Stimulated activated memory B cell treated with anti-CD40 and anti-IgM and Interleukin-4, amounts not matched to agents 10 μg/mL and 1 μg/mL and 100 μg/mL, for 72 hours (primary cell): ENCODE measurements around the gene CCL19.

Experiments used
- ATAC-seq: fragments of 150-1000 bp; cut with Tn5 transposase; 2 replicates; pipeline ENCODE4 v1.10.0; 2021
- H3K27ac Mint-ChIP-seq: one replicate; pipeline ENCODE4 v1.8.0; 2022; ENCODE audit warnings: mild to moderate bottlenecking, mixed read lengths
- H3K27me3 Mint-ChIP-seq: one replicate; pipeline ENCODE4 v1.8.0; 2022; ENCODE audit warnings: mixed read lengths
- H3K36me3 Mint-ChIP-seq: one replicate; pipeline ENCODE4 v1.8.0; 2022; ENCODE audit warnings: mixed read lengths
- H3K4me1 Mint-ChIP-seq: one replicate; pipeline ENCODE4 v1.8.0; 2022; ENCODE audit warnings: mixed read lengths
- H3K4me3 Mint-ChIP-seq: one replicate; pipeline ENCODE4 v1.8.0; 2022; ENCODE audit warnings: mild to moderate bottlenecking, moderate library complexity, mixed read lengths
- H3K9me3 Mint-ChIP-seq: one replicate; pipeline ENCODE4 v1.8.0; 2022; ENCODE audit warnings: mixed read lengths

CCL19 gene

GRCh38 chr9:34684816-34685215 is 6.3 kb downstream of the CCL19 start:
- ATAC-seq, result no peak

GRCh38 chr9:34684145-34684544 is 6.9 kb downstream of the CCL19 start:
- no peaks in the 10 kb centered on the region for H3K9me3 Mint-ChIP-seq
- H3K36me3 Mint-ChIP-seq, result no peaks in the 10 kb centered on the region
- ATAC-seq, result peak; percentile 45
- H3K4me3 Mint-ChIP-seq, result no peak overlapping the region
- peaks cover 7% of the 10 kb centered on the region for H3K4me1 Mint-ChIP-seq
- no peak overlapping the region for H3K27ac Mint-ChIP-seq
- peaks cover 12% of the 10 kb centered on the region for H3K27me3 Mint-ChIP-seq

More at GRCh38 chr9:34684816-34685215, 6.3 kb downstream of the CCL19 start:
- H3K36me3 Mint-ChIP-seq, result no peaks in the 10 kb centered on the region
- no peak overlapping the region for H3K4me3 Mint-ChIP-seq
- no peak overlapping the region for H3K27ac Mint-ChIP-seq
- H3K9me3 Mint-ChIP-seq, result no peaks in the 10 kb centered on the region
- peaks cover 19% of the 10 kb centered on the region for H3K27me3 Mint-ChIP-seq
- H3K4me1 Mint-ChIP-seq, result peaks cover 7% of the 10 kb centered on the region

- Mint-ChIP-seq H3K9me3 (no peaks in the 10 kb centered on the region), H3K4me3 (no peak overlapping the region), H3K27me3 (no peaks in the 10 kb centered on the region), H3K27ac (no peak overlapping the region), H3K36me3 (no peaks in the 10 kb centered on the region), H3K4me1 (no peaks in the 10 kb centered on the region)
- ATAC-seq, result no peak
These were observed 15.2 kb downstream of the CCL19 start for GRCh38 chr9:34675869-34676268.

GRCh38 chr9:34675048-34675714 is 15.9 kb downstream of the CCL19 start:
- no peaks in the 10 kb centered on the region for H3K36me3 Mint-ChIP-seq
- H3K27ac Mint-ChIP-seq, result no peak overlapping the region
- ATAC-seq, result peak; percentile 53
- peaks cover 2% of the 10 kb centered on the region for H3K9me3 Mint-ChIP-seq
- H3K4me3 Mint-ChIP-seq, result no peak overlapping the region
- H3K4me1 Mint-ChIP-seq, result no peaks in the 10 kb centered on the region
- no peaks in the 10 kb centered on the region for H3K27me3 Mint-ChIP-seq

- Mint-ChIP-seq H3K4me1 (no peaks in the 10 kb centered on the region), H3K4me3 (no peak overlapping the region), H3K36me3 (peaks cover 5% of the 10 kb centered on the region), H3K9me3 (peaks cover 3% of the 10 kb centered on the region), H3K27me3 (no peaks in the 10 kb centered on the region), H3K27ac (no peak overlapping the region)
- no peak for ATAC-seq
These were observed 16.6 kb downstream of the CCL19 start for GRCh38 chr9:34674440-34674839.

GRCh38 chr9:34671307-34671706 is 19.8 kb downstream of the CCL19 start:
- no peak for ATAC-seq
- Mint-ChIP-seq H3K4me1 (no peaks in the 10 kb centered on the region), H3K27ac (no peak overlapping the region), H3K27me3 (no peaks in the 10 kb centered on the region), H3K36me3 (peaks cover 11% of the 10 kb centered on the region), H3K9me3 (peaks cover 7% of the 10 kb centered on the region), H3K4me3 (no peak overlapping the region)

- Mint-ChIP-seq H3K4me1 (peaks cover 7% of the 10 kb centered on the region), H3K27me3 (no peaks in the 10 kb centered on the region), H3K27ac (no peak overlapping the region), H3K4me3 (no peak overlapping the region), H3K36me3 (peaks cover 11% of the 10 kb centered on the region), H3K9me3 (peaks cover 7% of the 10 kb centered on the region)
- no peak for ATAC-seq
These were observed 21.1 kb downstream of the CCL19 start for GRCh38 chr9:34669809-34670562.

- H3K36me3 Mint-ChIP-seq, result peaks cover 22% of the 10 kb centered on the region
- peaks cover 7% of the 10 kb centered on the region for H3K9me3 Mint-ChIP-seq
- peak overlapping the region; percentile 84 for H3K4me3 Mint-ChIP-seq
- H3K27ac Mint-ChIP-seq, result peak overlapping the region; percentile 76
- peaks cover 19% of the 10 kb centered on the region for H3K4me1 Mint-ChIP-seq
- peak; percentile 88 for ATAC-seq
- H3K27me3 Mint-ChIP-seq, result no peaks in the 10 kb centered on the region
These were observed 25.5 kb downstream of the CCL19 start for GRCh38 chr9:34665381-34666250.

GRCh38 chr9:34665067-34665380 is 26.1 kb downstream of the CCL19 start:
- Mint-ChIP-seq H3K9me3 (peaks cover 4% of the 10 kb centered on the region), H3K27ac (peak overlapping the region; percentile 76), H3K36me3 (peaks cover 28% of the 10 kb centered on the region), H3K27me3 (no peaks in the 10 kb centered on the region), H3K4me1 (peaks cover 19% of the 10 kb centered on the region), H3K4me3 (peak overlapping the region; percentile 84)
- no peak for ATAC-seq

GRCh38 chr9:34664281-34665066 is 26.6 kb downstream of the CCL19 start:
- H3K4me3 Mint-ChIP-seq, result peak overlapping the region; percentile 84

GRCh38 chr9:34663303-34663605 is 27.8 kb downstream of the CCL19 start:
- Mint-ChIP-seq H3K4me3 (no peak overlapping the region), H3K36me3 (peaks cover 17% of the 10 kb centered on the region), H3K27me3 (no peaks in the 10 kb centered on the region), H3K9me3 (no peaks in the 10 kb centered on the region), H3K27ac (no peak overlapping the region), H3K4me1 (peaks cover 19% of the 10 kb centered on the region)
- ATAC-seq, result no peak

More at GRCh38 chr9:34664281-34665066, 26.6 kb downstream of the CCL19 start:
- H3K4me1 Mint-ChIP-seq, result peaks cover 19% of the 10 kb centered on the region
- peak; percentile 72 for ATAC-seq
- peaks cover 4% of the 10 kb centered on the region for H3K9me3 Mint-ChIP-seq
- no peaks in the 10 kb centered on the region for H3K27me3 Mint-ChIP-seq
- H3K27ac Mint-ChIP-seq, result peak overlapping the region; percentile 76
- H3K36me3 Mint-ChIP-seq, result peaks cover 24% of the 10 kb centered on the region

GRCh38 chr9:34662526-34663302 is 28.4 kb downstream of the CCL19 start, which contains the start of gene CCL27:
CCL27 (minus strand) TSS chr9:34662657; CDS start chr9:34662633, 24 bp downstream.
- Mint-ChIP-seq H3K4me1 (peaks cover 19% of the 10 kb centered on the region), H3K27me3 (no peaks in the 10 kb centered on the region), H3K36me3 (peaks cover 17% of the 10 kb centered on the region), H3K27ac (no peak within 1 kb of the TSS), H3K9me3 (no peaks in the 10 kb centered on the region), H3K4me3 (no peak within 1 kb of the TSS)
- ATAC-seq, result no peak

- H3K9me3 Mint-ChIP-seq, result no peaks in the 10 kb centered on the region
- H3K27me3 Mint-ChIP-seq, result no peaks in the 10 kb centered on the region
- H3K27ac Mint-ChIP-seq, result no peak overlapping the region
- H3K4me1 Mint-ChIP-seq, result peaks cover 9% of the 10 kb centered on the region
- H3K36me3 Mint-ChIP-seq, result peaks cover 17% of the 10 kb centered on the region
- ATAC-seq, result no peak
- no peak overlapping the region for H3K4me3 Mint-ChIP-seq
These were observed 31.4 kb downstream of the CCL19 start for GRCh38 chr9:34659592-34660253.

- no peak overlapping the region for H3K4me3 Mint-ChIP-seq
- no peak overlapping the region for H3K27ac Mint-ChIP-seq
- no peaks in the 10 kb centered on the region for H3K27me3 Mint-ChIP-seq
- no peaks in the 10 kb centered on the region for H3K4me1 Mint-ChIP-seq
- ATAC-seq, result no peak
- no peaks in the 10 kb centered on the region for H3K9me3 Mint-ChIP-seq
- peaks cover 17% of the 10 kb centered on the region for H3K36me3 Mint-ChIP-seq
These were observed 32.6 kb downstream of the CCL19 start for GRCh38 chr9:34658461-34658860.
